Measurements from ENCODE around the gene SGCA.

The SGCA gene

GRCh38 chr17:50163843-50164696 lies 1.7 kb upstream of the SGCA start:
- Histone ChIP-seq H3K4me3 (replicated peaks; ENCODE audit: low read depth, low read length) (no peak overlapping the region), H3K36me3 (ENCODE audit: control insufficient read depth, insufficient read depth, low read length) (no peaks in the 10 kb centered on the region), H3K27me3 (replicated peaks; ENCODE audit: control insufficient read depth, insufficient read depth, low read length) (no peaks in the 10 kb centered on the region)
- no peak for DNase-seq (ENCODE audit: extremely low read depth, insufficient read length)
- TF ChIP-seq, protein P1, sequence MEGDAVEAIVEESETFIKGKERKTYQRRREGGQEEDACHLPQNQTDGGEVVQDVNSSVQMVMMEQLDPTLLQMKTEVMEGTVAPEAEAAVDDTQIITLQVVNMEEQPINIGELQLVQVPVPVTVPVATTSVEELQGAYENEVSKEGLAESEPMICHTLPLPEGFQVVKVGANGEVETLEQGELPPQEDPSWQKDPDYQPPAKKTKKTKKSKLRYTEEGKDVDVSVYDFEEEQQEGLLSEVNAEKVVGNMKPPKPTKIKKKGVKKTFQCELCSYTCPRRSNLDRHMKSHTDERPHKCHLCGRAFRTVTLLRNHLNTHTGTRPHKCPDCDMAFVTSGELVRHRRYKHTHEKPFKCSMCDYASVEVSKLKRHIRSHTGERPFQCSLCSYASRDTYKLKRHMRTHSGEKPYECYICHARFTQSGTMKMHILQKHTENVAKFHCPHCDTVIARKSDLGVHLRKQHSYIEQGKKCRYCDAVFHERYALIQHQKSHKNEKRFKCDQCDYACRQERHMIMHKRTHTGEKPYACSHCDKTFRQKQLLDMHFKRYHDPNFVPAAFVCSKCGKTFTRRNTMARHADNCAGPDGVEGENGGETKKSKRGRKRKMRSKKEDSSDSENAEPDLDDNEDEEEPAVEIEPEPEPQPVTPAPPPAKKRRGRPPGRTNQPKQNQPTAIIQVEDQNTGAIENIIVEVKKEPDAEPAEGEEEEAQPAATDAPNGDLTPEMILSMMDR (IDR thresholded peaks at IDR 0.05; ENCODE audit: insufficient read depth, low read length, poor library complexity, severe bottlenecking), result no peak

GRCh38 chr17:50164697-50164988 lies 1.2 kb upstream of the SGCA start:
- no peaks in the 10 kb centered on the region for H3K36me3 ChIP-seq (ENCODE audit: control insufficient read depth, insufficient read depth, low read length)
- TF ChIP-seq, protein P1 (IDR thresholded peaks at IDR 0.05; ENCODE audit: insufficient read depth, low read length, poor library complexity, severe bottlenecking), result no peak
- H3K4me3 ChIP-seq (replicated peaks; ENCODE audit: low read depth, low read length), result no peak overlapping the region
- no peak for DNase-seq (ENCODE audit: extremely low read depth, insufficient read length)
- no peaks in the 10 kb centered on the region for H3K27me3 ChIP-seq (replicated peaks; ENCODE audit: control insufficient read depth, insufficient read depth, low read length)

DNA sequence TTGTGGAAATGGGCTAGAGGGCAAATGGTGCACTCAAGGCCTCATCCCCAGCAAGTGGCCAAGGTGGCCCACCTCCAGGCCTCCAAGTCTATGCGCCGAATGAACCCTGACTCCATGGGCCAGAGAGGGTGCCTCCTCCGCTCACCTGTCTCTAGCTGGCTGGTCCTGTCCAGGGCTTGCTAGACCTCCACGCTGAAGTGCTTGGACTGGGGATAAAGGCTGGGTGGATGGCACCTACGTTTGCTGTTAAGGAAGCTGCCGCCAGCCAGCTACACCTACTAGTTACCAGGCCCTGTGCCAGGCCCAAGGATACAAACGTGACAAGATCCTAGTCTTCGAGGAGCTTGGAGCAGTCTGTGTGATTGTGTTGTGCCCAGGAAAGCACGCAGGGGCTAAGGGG lies 739 bp upstream of the SGCA start:
- TF ChIP-seq, protein P1 (IDR thresholded peaks at IDR 0.05; ENCODE audit: insufficient read depth, low read length, poor library complexity, severe bottlenecking), result no peak
- Histone ChIP-seq H3K27me3 (replicated peaks; ENCODE audit: control insufficient read depth, insufficient read depth, low read length) (no peaks in the 10 kb centered on the region), H3K36me3 (ENCODE audit: control insufficient read depth, insufficient read depth, low read length) (no peaks in the 10 kb centered on the region), H3K4me3 (replicated peaks; ENCODE audit: low read depth, low read length) (no peak overlapping the region)
- DNase-seq (ENCODE audit: extremely low read depth, insufficient read length), result no peak

- H3K27me3 ChIP-seq (replicated peaks; ENCODE audit: control insufficient read depth, insufficient read depth, low read length), result no peaks in the 10 kb centered on the region
- DNase-seq (ENCODE audit: extremely low read depth, insufficient read length), result no peak
- no peak overlapping the region for H3K4me3 ChIP-seq (replicated peaks; ENCODE audit: low read depth, low read length)
- TF ChIP-seq, protein P1 (IDR thresholded peaks at IDR 0.05; ENCODE audit: insufficient read depth, low read length, poor library complexity, severe bottlenecking), result no peak
- no peaks in the 10 kb centered on the region for H3K36me3 ChIP-seq (ENCODE audit: control insufficient read depth, insufficient read depth, low read length)
These were observed 339 bp upstream of the SGCA start for GRCh38 chr17:50165466-50165865.

GRCh38 chr17:50166518-50167181 lies 845 bp downstream of the SGCA start:
- H3K27me3 ChIP-seq (replicated peaks; ENCODE audit: control insufficient read depth, insufficient read depth, low read length), result no peaks in the 10 kb centered on the region
- DNase-seq (ENCODE audit: extremely low read depth, insufficient read length), result no peak
- no peaks in the 10 kb centered on the region for H3K36me3 ChIP-seq (ENCODE audit: control insufficient read depth, insufficient read depth, low read length)
- TF ChIP-seq, protein P1 (IDR thresholded peaks at IDR 0.05; ENCODE audit: insufficient read depth, low read length, poor library complexity, severe bottlenecking), result no peak
- H3K4me3 ChIP-seq (replicated peaks; ENCODE audit: low read depth, low read length), result no peak overlapping the region
